Activated T-cell treated with anti-CD3 and anti-CD28 coated beads for 48 hours (primary cell): ENCODE data around the gene ASB10.

Experiments
- DNase-seq: peaks from one replicate; pipeline ENCODE4 v3.0.0-alpha.2; 2020; ENCODE audit warnings: low read depth

The ASB10 gene

DNA sequence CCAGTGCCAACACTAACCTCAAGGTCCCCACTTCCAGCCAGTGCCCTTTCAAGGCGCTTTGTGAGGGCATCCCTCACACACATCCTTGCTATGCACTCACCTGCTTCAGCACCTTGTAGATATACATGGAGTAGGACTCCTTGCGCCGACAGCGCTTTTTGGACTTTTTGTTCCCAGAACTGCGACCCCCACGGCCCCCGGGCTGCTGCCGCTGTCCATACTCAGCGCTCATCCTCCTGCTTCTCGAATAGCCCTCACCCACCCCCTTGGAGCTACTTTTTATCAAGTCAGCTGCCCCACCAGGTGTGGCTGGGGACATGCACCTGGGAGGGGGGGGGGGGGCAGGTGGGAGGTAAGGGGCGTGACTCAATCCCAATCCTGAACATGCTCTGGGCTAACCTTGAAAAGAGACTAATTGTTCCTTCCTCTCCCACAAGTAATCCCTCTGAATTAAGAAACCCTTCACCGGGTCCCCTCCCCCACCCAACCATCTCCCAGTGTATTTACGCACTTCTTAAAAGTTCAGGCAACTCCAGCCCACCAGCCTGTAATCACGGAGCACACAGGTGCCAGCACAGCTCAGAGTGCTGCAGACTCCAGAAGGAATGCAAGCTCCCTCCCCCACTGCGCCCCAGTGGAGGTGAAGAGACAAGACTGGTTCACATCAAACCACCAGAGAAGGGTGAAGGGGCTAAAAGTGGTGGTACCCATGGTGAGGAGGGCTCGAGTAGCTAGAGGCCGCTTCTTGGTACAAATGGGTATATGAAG is 23.2 kb upstream of the ASB10 start, which contains the start of gene H2BK1:
Gene H2BK1 (minus strand): TSS at position 402 of the 768 bp plus-strand sequence. CDS start 170 bp downstream, at position 232.
- no peak for DNase-seq

DNA sequence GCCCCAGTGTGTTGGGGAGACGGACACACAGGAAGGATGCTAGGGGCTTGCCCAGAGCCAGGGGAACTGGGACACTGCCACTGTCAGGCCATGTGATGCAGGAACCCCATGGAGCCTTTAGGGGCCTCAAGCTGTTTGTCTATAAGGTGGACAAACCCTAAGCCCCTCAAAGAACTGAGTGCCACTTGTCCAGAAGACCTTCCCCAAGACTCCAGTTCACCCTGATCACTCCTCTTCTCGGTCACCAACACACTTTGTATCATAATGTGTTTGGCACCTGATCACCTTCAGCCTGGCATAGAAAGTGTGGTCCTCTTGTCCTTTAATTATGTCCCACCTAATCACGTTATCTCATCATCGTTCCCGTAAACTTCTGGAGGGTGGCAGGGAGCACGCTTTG is 22.5 kb upstream of the ASB10 start:
- DNase-seq, result no peak

DNA sequence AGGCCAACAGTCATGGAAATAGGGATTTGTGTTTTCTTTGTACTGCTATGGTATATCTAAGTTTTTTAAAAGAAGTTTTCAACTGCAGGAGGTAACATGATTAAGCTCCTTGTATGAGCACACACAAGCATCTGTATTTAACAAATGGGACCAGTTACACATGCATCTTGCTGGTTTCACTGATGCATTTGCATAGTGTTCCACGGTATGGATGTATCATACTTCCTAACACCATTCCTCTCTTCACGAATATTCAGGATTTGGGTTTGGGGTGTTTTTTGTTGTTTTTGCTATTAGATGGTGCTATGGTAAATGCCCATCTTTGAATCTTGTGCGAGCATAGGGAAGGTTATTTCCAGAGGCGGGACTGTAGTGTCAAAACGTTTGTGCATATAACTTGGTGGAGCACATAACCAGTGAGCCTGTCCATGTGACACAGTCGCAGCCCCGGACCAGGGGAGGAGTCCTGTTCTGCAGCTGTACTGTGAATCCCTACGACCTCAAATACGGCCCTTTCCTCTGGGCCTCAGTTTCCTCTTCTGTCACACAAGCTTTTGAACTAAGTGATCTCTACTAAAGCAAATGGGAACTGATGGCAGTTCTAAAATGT is 21.3 kb upstream of the ASB10 start:
- DNase-seq, result no peak

DNA sequence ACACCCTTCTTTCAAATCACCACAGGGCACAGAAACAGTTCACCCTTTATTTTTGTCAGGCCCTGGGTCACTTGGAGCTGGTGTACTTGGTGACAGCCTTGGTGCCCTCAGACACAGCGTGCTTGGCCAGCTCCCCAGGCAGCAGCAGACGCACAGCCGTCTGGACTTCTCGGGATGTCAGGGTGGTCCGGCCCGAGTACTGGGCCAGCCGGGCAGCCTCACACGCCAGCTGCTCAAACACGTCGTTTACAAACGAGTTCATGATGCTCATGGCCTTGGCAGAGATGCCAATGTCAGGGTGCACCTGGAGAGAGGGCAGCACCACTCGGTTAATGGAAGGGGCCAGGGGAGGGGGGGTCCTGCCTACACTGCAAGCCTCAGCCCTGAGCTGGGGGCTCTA is 20.8 kb upstream of the ASB10 start:
- no peak for DNase-seq

DNA sequence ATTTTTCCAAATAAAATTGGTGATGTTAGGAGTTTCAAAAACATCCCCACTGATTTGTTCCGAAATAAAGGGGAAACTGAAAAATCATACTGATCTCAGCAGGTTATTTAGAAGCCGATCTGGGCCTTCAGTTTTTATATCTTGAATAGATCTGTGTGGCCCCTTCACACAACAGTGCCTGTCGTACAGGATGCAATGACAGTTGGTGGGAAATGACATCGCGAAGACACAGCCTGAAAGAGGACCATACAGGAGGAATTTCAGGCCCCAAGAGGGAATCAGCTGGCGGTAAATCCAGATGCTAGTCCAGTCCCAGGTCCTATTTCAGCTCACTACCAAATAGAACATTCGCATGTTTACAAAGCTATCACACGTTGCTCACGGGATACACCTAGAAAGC is 20.3 kb upstream of the ASB10 start:
- no peak for DNase-seq

DNA sequence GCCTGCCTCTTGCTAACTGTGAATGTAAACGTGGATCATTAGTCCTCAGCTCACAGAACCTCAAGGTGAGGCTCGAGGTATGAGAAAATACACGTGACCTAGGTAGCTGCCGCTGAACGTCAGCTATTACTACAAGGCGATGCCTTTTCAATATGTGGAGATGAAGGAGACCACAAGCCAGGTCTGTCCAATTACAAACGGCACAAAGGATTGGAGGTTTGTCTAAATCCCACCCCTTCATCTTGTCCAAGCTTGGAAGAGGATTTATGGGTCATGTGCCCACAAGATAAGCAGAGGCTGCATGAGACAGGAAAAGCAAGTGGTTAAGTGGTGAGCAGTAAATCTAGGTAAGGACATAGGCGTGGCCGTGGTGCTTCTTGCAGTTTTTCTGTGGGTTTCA is 19.9 kb upstream of the ASB10 start:
- DNase-seq, result no peak

DNA sequence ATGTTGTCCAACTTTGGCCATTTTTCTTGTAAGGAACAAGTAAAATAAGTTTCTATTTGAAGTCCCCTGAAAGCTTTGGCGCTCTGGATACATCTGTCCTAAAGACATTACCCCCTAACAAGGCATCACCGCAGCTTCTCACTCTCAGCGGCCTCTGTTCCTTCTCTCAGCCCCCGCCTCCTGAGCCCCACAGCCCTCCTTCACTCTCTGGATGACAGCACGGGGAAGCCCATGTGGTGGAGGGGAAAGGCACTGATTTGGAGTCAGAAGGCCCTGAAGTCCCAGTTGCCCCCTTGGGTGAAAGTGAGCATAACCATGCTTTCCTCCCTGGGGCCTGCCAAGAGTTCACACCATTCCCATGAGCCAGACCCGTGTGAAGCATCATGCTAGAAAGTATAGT is 18.7 kb upstream of the ASB10 start:
- DNase-seq, result no peak

DNA sequence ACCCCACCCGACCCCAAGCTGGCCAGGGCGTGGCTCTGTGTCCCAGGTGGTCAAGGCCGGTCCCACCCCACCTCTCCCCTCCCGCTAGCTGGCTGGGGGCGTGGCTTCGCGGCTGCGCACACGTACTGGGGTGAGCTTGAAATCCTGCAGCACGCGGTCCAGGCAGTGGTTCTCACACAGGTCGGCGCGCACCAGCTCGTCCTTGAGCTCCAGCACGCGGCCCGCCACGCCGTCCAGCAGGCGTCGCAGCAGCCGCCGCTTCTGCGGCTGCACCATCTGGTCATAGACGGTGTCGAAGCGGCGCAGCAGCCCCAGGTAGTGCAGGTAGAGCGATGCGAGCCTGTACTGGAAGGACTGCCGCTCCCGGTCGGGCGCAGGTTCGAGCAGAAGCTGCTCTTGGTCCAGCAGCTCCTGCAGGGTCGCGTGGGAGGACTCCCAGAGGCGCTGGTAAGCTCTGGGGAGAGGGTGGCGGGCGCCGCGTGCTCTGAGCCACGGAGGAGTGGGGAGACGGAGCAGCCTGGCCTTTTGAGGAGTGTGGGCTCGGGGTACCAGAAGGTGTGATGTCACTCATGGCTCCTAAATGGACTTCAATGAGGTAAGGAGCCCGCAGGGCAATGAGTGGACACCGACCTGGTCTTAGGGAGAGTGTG is 17.5 kb upstream of the ASB10 start:
- DNase-seq, result no peak

DNA sequence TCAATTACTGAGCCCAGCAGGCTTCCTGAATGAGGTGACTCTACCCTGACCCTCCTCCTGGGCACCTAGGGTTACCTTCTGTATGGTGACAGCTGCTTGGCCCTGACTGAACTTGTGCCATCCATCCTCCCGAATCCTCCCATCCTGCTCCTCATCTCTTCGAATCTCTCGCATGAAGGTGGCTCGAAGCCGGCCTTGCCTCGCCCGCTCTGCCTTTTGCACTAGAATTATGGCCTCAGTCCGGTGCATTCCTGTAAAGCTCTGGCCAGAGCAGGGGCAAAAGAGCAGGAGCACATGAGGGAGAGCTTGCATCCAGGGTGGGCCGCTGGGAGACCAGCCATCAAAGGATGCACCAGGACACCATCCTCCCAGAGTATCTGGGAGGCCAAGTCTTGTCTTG is 15.8 kb upstream of the ASB10 start:
- no peak for DNase-seq

DNA sequence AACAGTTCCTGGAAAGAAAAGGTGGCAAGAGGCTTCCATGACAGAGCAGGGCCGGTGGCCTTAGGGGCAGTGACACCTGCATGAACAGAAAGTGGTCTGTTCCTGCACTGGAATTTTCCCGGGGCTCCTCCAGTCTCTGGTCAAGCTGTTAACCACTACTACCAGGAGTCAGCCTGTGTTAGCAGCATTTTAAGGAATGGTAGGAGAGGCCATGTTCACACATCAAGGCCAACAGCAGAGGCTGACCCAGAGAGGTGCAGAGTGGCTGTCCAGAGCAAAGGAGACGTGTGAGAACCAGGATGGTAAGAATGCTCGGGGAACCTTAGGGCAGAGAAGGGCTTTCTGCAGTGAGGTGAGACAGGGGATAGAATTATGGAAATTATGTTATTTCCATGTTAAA is 14.7 kb upstream of the ASB10 start:
- DNase-seq, result no peak

DNA sequence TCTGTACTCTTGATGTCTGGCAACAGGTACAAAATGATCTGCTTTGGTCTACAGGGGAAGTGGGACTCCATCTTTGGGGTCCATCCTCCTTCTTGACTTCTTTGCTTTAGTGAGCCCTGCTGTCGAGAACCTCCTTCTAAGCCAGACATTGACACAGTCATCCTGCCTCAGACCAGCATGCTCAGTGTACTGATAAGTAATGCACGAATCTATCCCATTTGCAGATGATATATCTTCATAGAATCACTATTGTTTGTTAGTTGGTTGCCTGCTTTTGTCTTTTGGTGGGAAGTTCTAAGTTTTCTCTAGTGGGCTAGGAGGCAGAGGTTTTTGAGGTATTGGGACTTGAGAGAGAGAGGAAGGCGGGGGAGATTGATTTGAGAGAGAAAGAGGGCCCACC is 14.3 kb upstream of the ASB10 start:
- no peak for DNase-seq

DNA sequence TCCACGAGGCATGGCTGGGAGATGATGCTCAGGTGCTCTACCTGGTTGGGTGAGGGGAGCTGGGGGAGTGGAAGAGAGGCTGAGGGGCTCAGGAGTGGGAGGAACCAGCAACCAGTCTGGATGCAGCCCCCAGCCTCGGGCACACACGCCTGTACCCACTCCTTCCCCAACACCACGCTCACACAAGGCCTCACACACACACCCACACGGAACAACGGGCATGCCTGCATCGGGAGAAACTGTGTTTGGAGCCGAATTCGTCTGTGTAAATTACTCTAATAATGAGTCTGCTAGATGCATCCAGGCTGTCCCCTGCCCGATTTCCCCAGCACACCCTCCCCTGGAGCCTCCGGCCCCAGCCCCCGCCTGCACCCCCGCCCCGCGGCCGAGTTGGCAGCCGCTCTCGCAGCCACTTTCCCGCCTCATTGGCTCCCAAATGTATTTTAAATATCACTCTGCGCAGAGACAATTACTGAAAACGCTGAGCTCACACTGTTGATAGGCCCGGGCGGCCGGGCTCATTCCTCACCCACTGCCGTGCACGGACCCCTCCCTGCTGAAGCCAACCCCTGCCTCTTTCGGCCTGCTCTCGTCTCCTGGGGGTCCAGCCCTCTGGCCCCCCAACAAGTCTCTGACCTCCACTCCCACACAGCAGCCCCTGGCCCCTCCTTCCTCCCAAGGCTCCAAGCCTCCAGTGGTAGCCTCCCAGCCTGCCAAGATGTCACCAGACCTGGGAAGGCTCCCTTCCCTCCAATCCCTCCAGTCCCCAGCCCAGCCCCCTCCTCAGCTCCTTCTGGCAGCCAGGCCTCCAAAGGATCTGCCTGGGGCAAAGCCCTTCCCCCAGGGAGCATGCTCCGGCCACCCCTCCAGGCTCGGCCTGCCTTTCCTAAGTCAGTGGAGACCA is 12.1 kb upstream of the ASB10 start:
- DNase-seq, result no peak

DNA sequence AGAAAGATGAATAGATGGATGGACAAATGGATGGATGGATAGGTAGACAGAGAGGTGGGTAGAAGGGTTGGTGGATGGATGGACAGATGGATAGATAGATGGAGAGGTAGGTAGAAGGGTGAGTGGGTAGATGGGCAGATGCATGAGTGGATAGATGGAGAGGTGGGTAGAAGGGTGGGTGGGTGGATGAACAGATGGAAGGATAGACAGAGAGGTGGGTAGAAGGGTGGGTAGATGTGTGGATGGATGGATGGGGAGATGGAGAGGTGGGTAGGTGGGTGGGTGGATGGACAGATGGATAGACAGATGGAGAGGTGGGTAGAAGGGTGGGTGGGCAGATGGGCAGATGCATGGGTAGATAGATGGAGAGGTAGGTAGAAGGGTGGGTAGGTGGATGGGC is 10.9 kb upstream of the ASB10 start:
- no peak for DNase-seq

DNA sequence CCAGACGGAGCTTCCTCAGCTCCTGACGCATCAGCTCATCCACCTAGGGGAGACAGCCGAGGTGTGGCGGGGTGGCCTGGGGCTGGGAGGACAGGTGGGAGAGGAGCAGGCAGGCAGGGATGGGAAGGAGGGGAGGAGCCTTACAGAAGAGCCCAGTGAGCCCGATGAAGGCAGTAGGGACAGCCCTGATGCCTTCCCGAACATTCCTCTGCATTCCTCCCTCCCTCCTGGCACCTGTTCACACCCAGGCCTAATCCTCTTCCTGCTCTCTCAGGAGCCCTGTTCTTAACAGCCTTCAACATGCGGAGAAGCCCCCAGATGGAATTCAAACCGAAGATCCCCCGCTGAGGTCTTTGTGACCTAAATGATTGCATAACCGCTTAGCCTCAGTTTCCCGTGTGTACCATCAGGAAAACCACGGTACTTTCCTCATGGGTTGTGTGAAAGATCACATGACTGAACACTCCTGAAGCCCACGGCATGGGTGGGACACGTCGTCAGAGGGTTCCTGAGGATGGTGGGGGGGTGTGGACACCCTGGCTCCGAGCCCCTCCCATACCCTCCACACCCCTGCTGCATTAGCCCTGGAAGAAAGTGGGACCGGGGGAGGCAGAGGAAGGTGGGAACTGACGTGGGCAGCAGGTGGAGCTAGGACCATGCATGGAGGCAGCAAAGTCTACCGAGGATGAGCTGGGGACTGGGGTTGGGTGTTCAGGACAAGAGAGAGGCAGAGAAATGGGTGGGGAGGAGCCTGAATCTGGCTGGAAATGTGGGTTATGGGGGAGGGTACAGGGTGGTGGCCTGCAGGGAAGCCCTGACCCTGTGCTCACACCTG is 8.8 kb upstream of the ASB10 start:
- no peak for DNase-seq

DNA sequence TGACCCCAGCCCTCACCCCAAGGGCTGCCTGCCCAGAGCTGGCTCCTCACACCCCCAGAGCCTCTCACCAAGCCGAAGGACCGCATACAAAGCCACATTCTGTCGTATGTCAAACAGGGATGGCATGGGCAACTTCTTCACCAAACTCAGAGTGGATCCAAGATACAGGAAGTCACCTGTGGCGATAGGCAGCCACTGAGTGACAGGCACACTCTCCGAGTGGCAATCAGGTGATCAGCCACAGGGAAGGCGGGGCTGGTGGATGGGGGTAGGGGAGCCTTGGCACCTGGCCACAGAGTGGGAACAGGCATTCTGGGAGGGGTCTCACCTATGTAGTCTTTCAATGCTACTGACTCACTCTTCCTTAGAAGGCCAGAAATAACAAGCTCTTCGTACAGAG is 7.1 kb upstream of the ASB10 start:
- DNase-seq, result no peak

DNA sequence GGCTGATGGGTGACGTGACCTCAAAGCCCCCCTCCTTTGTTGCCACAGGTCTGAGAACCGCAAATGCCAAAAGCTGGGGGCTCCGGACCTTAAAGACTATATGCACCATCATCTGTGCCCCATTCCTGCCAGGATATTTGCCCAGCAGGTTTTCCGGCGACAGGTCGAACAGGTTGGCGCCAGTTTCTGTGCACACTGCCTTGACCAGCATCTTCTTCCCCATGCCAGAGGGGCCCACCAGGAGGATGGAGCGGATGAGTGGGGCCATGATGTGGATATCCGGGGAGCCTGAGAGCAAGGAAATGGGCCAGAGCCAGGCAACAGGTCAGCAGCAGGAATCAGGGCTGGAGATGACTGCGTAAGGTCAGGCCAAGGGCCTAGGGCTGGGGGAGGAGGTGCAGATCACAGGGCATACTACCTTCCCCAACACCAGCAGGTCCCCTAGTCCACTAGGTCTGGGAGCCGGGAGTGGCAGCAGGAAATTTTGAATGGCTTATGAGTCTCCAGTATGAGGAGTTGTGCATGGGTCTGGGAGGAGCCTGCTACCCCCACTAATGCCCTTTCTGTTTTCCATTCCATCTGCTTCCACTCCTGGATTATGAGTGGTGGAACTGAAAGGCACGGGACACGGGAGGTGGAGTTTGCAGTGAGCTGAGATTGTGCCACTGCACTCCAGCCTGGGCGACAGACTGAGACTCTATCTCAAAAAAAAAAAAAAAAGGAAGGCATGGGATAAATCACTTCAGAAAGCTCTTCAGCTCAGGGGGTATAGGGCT is 6.3 kb upstream of the ASB10 start:
- DNase-seq, result no peak

DNA sequence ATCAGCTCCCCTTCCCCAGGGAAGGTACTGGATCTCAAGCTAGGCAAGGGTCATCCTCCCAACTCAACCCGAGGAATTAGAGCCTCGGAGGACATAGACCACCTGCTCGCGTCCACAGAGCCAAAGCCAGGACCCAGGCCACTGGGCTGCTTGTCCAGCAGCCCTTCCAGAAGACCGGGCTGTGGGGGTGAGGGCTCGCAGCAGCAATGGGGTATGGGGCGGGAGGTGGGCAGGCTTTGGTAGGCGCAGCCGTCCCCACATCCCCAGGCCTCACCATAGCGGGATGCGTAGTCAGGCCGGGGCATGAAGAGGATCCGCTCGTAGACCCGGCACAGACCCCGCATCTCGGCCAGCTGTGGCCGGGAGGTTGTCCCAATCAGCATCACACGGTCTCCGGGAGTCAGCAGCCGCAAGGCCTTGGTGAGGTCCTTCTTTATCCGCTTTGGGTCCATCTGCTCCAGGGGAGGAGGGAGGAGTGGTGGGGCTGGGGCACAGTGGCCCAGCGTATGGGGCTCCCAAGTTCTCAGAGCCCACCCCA is 5.0 kb upstream of the ASB10 start:
- no peak for DNase-seq

DNA sequence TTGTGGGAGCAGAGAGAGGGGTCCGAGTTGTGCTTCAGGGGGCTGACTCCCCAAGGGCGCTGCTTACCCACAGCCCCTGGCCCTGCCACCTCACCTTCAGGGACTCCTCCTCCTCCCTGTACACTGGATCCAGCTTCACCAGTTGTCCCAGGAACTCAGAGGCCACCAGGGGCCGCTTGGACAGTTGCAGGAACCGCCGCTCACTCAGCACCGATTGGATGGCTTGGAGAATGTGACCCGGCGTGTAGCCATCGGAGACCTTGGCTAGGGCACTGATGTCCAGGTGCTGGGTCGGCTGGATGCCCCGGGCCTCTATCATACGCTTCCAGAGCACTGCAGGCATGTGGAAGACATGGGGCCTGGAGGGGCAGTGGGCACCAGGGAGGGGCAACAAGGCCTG is 4.5 kb upstream of the ASB10 start:
- no peak for DNase-seq

DNA sequence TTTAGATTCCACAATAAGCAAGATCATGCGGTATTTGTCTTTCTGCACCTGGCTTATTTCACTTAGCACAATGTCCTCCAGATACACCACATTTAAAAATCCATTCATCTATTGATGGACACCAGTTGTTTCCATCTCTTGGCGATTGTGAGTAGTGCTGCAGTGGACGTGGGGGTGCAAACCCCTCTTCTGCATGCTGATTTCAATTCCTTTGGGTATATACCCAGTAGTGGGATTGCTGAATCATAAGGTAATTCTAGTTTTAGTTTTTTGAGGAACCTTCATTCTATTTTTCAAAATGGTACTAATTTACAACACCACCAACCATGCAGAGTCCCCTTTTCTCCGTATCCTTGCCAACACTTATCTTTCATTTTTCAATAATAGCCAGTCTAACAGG is 2.0 kb upstream of the ASB10 start:
- DNase-seq, result no peak

DNA sequence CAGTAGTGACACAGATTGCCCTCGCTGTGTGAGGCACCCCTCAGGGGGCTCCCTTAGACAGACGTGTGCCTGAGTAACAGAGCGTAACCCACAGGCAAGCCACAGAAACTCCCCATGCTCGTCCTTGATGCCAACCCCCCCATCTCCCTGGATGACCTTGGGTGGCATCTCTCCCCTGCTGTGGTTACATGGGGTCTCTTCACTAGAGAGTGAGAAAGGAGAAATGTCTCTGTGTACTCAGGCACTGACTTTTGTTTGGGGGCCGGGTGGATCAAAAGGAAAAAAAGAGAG is 1.1 kb upstream of the ASB10 start:
- DNase-seq, result no peak
